CD4-positive, alpha-beta T cell treated with Interferon alpha-2 for 1 hour (primary cell): Measurements from ENCODE around the gene CDA.

ENCODE experiments used
- DNase-seq, 2 donors: peaks; one replicate each; pipeline ENCODE4 v3.0.0-alpha.2; 2020 to 2022

The CDA gene

GRCh38 chr1:20588634-20589225 lies at the start of gene CDA:
Gene CDA, plus strand, starts transcription at chr1:20589097. Its CDS starts 33 bp downstream, at chr1:20589130.
- DNase-seq = peak in 1 of 2 donors; percentile 9

GRCh38 chr1:20540281-20540680 lies 48.6 kb upstream of the CDA start:
- no peak for DNase-seq

GRCh38 chr1:20546637-20547036 lies 42.3 kb upstream of the CDA start:
- DNase-seq = no peak

GRCh38 chr1:20551161-20551560 lies 37.7 kb upstream of the CDA start:
- DNase-seq = no peak

- no peak for DNase-seq
Observed at GRCh38 chr1:20551945-20552727, 36.8 kb upstream of the CDA start, which contains the start of gene FAM43B. Gene FAM43B, plus strand, starts transcription at chr1:20552573. Its CDS starts 401 bp downstream, at chr1:20552974.

- DNase-seq = no peak
Observed at GRCh38 chr1:20552728-20553445, 36.0 kb upstream of the CDA start.

GRCh38 chr1:20555025-20555757 lies 33.7 kb upstream of the CDA start:
- no peak for DNase-seq

GRCh38 chr1:20555758-20556120 lies 33.2 kb upstream of the CDA start:
- DNase-seq = no peak

GRCh38 chr1:20558191-20558590 lies 30.7 kb upstream of the CDA start:
- DNase-seq = no peak

- no peak for DNase-seq
Observed at GRCh38 chr1:20560966-20561365, 27.9 kb upstream of the CDA start.

- DNase-seq = no peak
Observed at GRCh38 chr1:20565234-20565633, 23.7 kb upstream of the CDA start.

- DNase-seq = no peak
Observed at GRCh38 chr1:20569523-20570098, 19.3 kb upstream of the CDA start.

GRCh38 chr1:20571427-20571826 lies 17.5 kb upstream of the CDA start:
- DNase-seq = no peak

GRCh38 chr1:20573987-20574386 lies 14.9 kb upstream of the CDA start:
- DNase-seq = no peak

GRCh38 chr1:20574686-20575540 lies 14.0 kb upstream of the CDA start:
- peak; percentile 51 to 69 for DNase-seq

GRCh38 chr1:20575541-20576336 lies 13.2 kb upstream of the CDA start:
- no peak for DNase-seq

GRCh38 chr1:20578062-20578461 lies 10.8 kb upstream of the CDA start:
- DNase-seq = no peak

GRCh38 chr1:20578721-20579395 lies 10.0 kb upstream of the CDA start:
- DNase-seq = no peak

GRCh38 chr1:20584890-20585289 lies 4.0 kb upstream of the CDA start:
- DNase-seq = no peak

- no peak for DNase-seq
Observed at GRCh38 chr1:20586953-20587660, 1.8 kb upstream of the CDA start.
